Activated CD4-positive, alpha-beta T cell treated with anti-CD3 and anti-CD28 coated beads, Interleukin-2, amount 10 ng/mL, durations not matched to agents 7 days and 5 days (primary cell): Measurements from ENCODE around the gene TAX1BP1. TPM values are rescaled to one million over a fixed set of nuclear protein-coding genes. Genes with fewer than 3 reads are reported as not detected.

Experiments
- CTCF ChIA-PET: fragments of 350-600 bp; sonication (Branson Sonifier 250); formaldehyde crosslinking; loops from one replicate; lab custom pipeline; 2021; ENCODE audit warnings: antibody characterized with exemption; lab: Charles Lee
- POLR2A ChIA-PET: fragments of 350-600 bp; sonication (Branson Sonifier 250); formaldehyde crosslinking; loops from one replicate; lab custom pipeline; 2021; ENCODE audit warnings: antibody characterized with exemption; lab: Charles Lee
- DNase-seq: peaks from one replicate; pipeline ENCODE4 v3.0.0-alpha.2; 2020
- H3K27ac Mint-ChIP-seq: one replicate; pipeline ENCODE4 v1.8.0; 2021; ENCODE audit warnings: mild to moderate bottlenecking, moderate library complexity, mixed read lengths
- H3K27me3 Mint-ChIP-seq: one replicate; pipeline ENCODE4 v1.8.0; 2021; ENCODE audit warnings: mixed read lengths
- H3K36me3 Mint-ChIP-seq: one replicate; pipeline ENCODE4 v1.8.0; 2021; ENCODE audit warnings: low read depth, mixed read lengths
- H3K4me1 Mint-ChIP-seq: one replicate; pipeline ENCODE4 v1.8.0; 2021; ENCODE audit warnings: mixed read lengths
- H3K4me3 Mint-ChIP-seq: one replicate; pipeline ENCODE4 v1.8.0; 2021; ENCODE audit warnings: mild to moderate bottlenecking, moderate library complexity, mixed read lengths
- H3K9me3 Mint-ChIP-seq: one replicate; pipeline ENCODE4 v1.8.0; 2021; ENCODE audit warnings: mixed read lengths
- total RNA-seq, 2 experiments: library from RNA; stranded (reverse); gene quantifications; one replicate each; pipeline ENCODE4 v1.2.3, GENCODE V29; 2021

The TAX1BP1 gene
- total RNA-seq, 2 experiments from 2014 or later: 58.8 to 65.1 TPM

DNA sequence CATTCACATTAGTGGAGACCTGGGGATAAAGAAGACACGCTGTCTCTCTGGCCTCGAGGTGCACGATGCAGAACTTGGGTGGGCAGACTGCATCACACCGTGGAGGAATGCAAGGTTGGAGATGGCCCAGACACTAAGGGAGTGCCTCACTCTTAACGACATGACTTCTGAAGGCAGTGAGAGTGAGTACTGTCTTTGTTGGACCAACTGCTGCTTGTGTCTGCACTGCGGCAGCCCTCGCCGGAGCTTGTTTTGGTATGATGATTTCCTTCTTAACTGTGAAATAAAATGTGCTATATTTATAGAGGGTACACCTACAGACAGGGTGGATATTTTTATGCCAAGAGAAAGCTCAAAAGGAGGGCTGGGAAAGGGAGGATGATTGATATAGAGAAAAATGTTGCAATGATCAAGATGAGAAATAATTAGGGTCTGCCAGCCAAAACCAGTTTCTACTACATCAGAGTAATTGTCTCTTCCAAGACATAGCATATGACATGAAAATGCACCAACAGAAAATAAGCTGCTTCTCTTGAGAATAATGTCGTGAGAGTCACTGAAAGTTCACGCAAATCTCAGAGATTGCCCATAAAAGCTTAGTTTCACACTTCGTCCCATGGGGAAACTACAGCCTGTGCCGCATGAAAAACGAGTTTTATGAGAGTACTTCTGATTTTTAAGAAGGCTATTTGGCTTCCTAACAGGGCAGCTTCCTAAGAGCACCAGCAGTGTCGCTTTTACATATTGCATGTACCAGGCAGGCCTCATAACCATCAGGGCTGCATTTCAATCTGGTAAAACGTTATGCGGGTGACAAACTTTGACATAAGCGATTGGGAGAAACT, 127.1 kb downstream of the TAX1BP1 start:
- Mint-ChIP-seq H3K36me3 (no peaks in the 10 kb centered on the region), H3K27ac (no peak overlapping the region), H3K4me1 (peaks cover 10% of the 10 kb centered on the region), H3K4me3 (no peak overlapping the region), H3K27me3 (no peaks in the 10 kb centered on the region), H3K9me3 (no peaks in the 10 kb centered on the region)
- DNase-seq: no peak
- ChIA-PET CTCF (interaction anchor here (1.1 to 1.2 kb wide), 2 partner anchors 10 kb away, joined by 3 read pairs; no protein-coding TSS in a partner anchor), POLR2A (no interaction called here)

DNA sequence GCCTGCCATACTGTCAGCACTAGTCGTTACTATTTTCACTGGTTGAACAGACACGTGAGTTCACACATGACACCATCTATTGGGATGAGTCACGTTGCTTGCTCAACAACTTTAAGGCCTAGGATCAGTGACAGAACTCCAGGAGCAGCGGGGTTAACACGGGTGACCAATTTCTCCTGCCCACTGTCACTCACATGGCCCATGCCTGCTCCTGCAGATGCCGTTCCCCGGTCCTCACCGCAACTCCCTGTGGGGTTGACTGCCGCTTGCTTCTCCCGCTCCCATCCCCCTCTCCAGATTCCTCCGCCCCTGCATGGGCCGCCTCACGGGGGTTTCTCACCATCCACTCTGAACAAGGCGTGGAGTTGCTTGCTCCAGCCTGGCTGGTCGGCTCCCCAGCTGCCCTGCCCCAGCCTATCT, 128.2 kb downstream of the TAX1BP1 start:
- DNase-seq: no peak
- Mint-ChIP-seq H3K9me3 (no peaks in the 10 kb centered on the region), H3K4me3 (no peak overlapping the region), H3K36me3 (no peaks in the 10 kb centered on the region), H3K27ac (no peak overlapping the region), H3K4me1 (peaks cover 10% of the 10 kb centered on the region), H3K27me3 (no peaks in the 10 kb centered on the region)
- ChIA-PET CTCF (no interaction called here), POLR2A (no interaction called here)

- Mint-ChIP-seq H3K4me1 (peaks cover 10% of the 10 kb centered on the region), H3K27ac (no peak overlapping the region), H3K9me3 (no peaks in the 10 kb centered on the region), H3K4me3 (no peak overlapping the region), H3K27me3 (no peaks in the 10 kb centered on the region), H3K36me3 (no peaks in the 10 kb centered on the region)
- DNase-seq: no peak
- ChIA-PET POLR2A (no interaction called here), CTCF (no interaction called here)
These were observed 129.1 kb downstream of the TAX1BP1 start for GRCh38 chr7:27869056-27869455.

DNA sequence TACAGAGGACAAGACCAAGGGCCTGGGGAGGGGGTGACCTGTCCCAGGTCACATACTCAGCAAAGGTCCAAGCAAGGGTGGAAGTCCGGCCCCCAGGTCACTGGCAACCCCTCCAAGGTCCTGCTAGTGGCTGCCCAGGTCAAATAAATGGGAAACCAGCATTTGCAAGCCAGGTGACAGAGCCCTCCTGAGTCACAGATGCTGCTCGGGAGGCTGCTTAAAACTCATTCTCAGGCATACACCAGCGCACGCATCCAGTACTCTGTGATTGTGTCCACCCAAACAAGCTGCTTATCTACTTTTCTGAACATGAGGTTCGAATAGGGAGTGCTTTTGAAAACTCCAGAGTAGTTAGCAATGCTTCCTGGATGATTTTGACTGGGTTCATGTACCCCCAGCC, 130.6 kb downstream of the TAX1BP1 start:
- ChIA-PET POLR2A (no interaction called here), CTCF (interaction anchor here (0.7 kb wide), 1 partner anchor 31 kb away, joined by 3 read pairs; no protein-coding TSS in a partner anchor)
- Mint-ChIP-seq H3K9me3 (peaks cover 3% of the 10 kb centered on the region), H3K4me1 (peaks cover 8% of the 10 kb centered on the region), H3K4me3 (no peak overlapping the region), H3K36me3 (no peaks in the 10 kb centered on the region), H3K27ac (no peak overlapping the region), H3K27me3 (no peaks in the 10 kb centered on the region)
- no peak for DNase-seq

DNA sequence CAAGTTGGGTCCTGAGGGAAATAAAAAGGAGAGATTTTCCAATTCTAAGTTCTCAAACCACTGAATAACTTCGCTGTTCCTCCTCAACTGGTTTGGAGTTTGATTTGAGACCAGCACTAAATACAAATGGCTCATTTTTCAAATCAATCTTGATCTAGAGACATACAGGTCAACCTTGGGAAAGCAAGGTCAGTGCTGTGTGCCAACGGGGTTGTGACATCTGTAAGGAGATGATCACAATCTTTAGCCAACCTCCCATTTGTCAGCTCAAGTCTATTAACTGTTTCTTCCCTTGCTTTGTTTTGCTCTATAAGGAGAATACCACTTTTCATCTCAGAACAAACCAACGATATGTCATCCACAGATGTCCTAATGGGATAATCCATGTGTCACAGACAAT, 131.1 kb downstream of the TAX1BP1 start:
- Mint-ChIP-seq H3K36me3 (no peaks in the 10 kb centered on the region), H3K27me3 (no peaks in the 10 kb centered on the region), H3K4me1 (peaks cover 6% of the 10 kb centered on the region), H3K4me3 (no peak overlapping the region), H3K27ac (no peak overlapping the region), H3K9me3 (peaks cover 3% of the 10 kb centered on the region)
- DNase-seq: no peak
- ChIA-PET CTCF (no interaction called here), POLR2A (no interaction called here)

GRCh38 chr7:27871866-27872265, 131.9 kb downstream of the TAX1BP1 start:
- Mint-ChIP-seq H3K4me3 (no peak overlapping the region), H3K9me3 (peaks cover 3% of the 10 kb centered on the region), H3K36me3 (no peaks in the 10 kb centered on the region), H3K27ac (no peak overlapping the region), H3K27me3 (no peaks in the 10 kb centered on the region), H3K4me1 (peaks cover under 1% of the 10 kb centered on the region)
- ChIA-PET POLR2A (no interaction called here), CTCF (interaction anchor here (0.8 kb wide), 1 partner anchor 26 kb away, joined by 3 read pairs; no protein-coding TSS in a partner anchor)
- DNase-seq: no peak

- DNase-seq: no peak
- Mint-ChIP-seq H3K27me3 (no peaks in the 10 kb centered on the region), H3K36me3 (no peaks in the 10 kb centered on the region), H3K4me3 (no peak overlapping the region), H3K9me3 (peaks cover 3% of the 10 kb centered on the region), H3K27ac (no peak overlapping the region), H3K4me1 (peaks cover 2% of the 10 kb centered on the region)
- POLR2A ChIA-PET: no interaction called here
- CTCF ChIA-PET: interaction anchor here (0.8 kb wide), 1 partner anchor 27 kb away, joined by 3 read pairs; no protein-coding TSS in a partner anchor
These were observed 132.7 kb downstream of the TAX1BP1 start for GRCh38 chr7:27872356-27873275.

GRCh38 chr7:27873981-27874957, 134.3 kb downstream of the TAX1BP1 start:
- Mint-ChIP-seq H3K4me3 (no peak overlapping the region), H3K9me3 (peaks cover 3% of the 10 kb centered on the region), H3K36me3 (no peaks in the 10 kb centered on the region), H3K27ac (no peak overlapping the region), H3K4me1 (peaks cover 3% of the 10 kb centered on the region), H3K27me3 (no peaks in the 10 kb centered on the region)
- CTCF ChIA-PET: no interaction called here
- no peak for DNase-seq
- POLR2A ChIA-PET: no interaction called here

DNA sequence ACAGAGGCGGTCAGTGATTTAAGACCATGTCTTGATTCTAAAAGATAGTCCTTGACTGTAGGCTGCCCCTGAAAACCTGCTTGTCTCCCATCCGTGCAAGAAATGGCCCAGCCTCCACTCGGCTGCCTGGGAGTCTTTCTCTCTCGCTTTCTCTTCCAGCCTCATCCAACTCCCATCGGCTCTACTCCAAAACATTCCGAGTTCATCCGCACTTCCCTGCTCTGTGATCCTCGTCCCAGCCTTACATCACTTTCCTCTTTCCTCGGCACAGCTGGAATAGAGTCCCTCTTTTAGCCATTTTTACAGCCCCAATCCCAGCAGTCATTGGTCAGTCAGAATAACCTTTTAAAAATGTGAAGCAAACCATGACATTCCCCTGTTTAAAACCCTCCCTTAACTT, 135.1 kb downstream of the TAX1BP1 start:
- ChIA-PET POLR2A (no interaction called here), CTCF (no interaction called here)
- Mint-ChIP-seq H3K27ac (no peak overlapping the region), H3K4me1 (peaks cover 3% of the 10 kb centered on the region), H3K4me3 (no peak overlapping the region), H3K36me3 (no peaks in the 10 kb centered on the region), H3K9me3 (peaks cover 3% of the 10 kb centered on the region), H3K27me3 (no peaks in the 10 kb centered on the region)
- no peak for DNase-seq

DNA sequence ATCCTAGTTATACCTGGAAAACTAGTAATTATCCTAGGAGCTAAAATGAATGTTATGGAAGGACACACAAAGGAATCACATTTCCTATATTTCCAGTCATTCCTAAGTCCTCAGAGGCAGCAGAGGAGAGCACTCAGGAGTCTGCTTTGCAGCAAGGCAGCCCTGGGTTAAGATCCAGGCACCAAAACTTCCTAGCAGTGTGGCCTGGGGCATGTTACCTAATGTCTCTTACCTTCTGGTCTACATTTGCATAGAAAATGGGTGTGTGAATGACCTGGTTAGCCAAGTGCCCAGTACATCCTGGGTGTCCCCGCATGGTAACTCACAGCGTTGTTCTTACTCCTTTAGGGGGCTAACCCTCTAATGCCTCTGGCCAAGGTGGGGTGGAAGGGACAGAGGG, 135.9 kb downstream of the TAX1BP1 start:
- no peaks in the 10 kb centered on the region for H3K27me3 Mint-ChIP-seq
- peaks cover 3% of the 10 kb centered on the region for H3K9me3 Mint-ChIP-seq
- no peak overlapping the region for H3K4me3 Mint-ChIP-seq
- no peaks in the 10 kb centered on the region for H3K36me3 Mint-ChIP-seq
- ChIA-PET CTCF (no interaction called here), POLR2A (no interaction called here)
- peaks cover 3% of the 10 kb centered on the region for H3K4me1 Mint-ChIP-seq
- no peak overlapping the region for H3K27ac Mint-ChIP-seq
- DNase-seq: no peak

DNA sequence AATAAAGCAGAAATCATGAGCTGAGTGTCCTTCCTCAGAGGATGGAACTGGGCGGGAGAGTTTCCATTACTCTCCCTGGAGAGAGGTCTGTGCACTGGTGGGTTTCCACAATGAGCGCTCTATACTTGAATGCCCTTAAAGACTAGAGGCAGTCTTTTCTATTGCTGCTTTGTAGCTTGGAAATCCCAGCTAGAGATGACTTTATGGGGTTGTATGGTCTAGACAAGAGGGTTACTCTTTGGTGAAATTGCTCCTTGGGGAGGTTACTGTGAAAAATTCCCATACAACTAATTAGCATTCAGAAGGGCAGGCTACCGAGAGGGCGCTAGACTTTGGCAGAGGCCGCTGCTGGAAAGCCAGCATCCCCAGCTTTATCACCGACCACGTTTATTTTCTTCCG, 136.8 kb downstream of the TAX1BP1 start:
- CTCF ChIA-PET: interaction anchor here (1.2 kb wide), 1 partner anchor 10 kb away, joined by 3 read pairs; no protein-coding TSS in a partner anchor
- peaks cover 3% of the 10 kb centered on the region for H3K9me3 Mint-ChIP-seq
- no peak for DNase-seq
- no peaks in the 10 kb centered on the region for H3K27me3 Mint-ChIP-seq
- H3K27ac Mint-ChIP-seq: no peak overlapping the region
- H3K4me3 Mint-ChIP-seq: no peak overlapping the region
- POLR2A ChIA-PET: no interaction called here
- no peaks in the 10 kb centered on the region for H3K36me3 Mint-ChIP-seq
- H3K4me1 Mint-ChIP-seq: peaks cover 3% of the 10 kb centered on the region
